HG03469 (cell line): ENCODE data around the gene CCDC144A.
"Not testable (repeated sequence)": the region's sequence is repeated elsewhere in the genome, so short reads cannot be mapped to it uniquely, and the experiment has no call there.

Source experiments
- ATAC-seq: cut with Tn5 transposase; IDR thresholded peaks from one replicate; pipeline ENCODE4 v1.9.1; 2021; ENCODE audit warnings: mild to moderate bottlenecking, moderate library complexity, moderate number of reproducible peaks; ENCODE audit not compliant: unreplicated experiment

Gene CCDC144A, protein sequence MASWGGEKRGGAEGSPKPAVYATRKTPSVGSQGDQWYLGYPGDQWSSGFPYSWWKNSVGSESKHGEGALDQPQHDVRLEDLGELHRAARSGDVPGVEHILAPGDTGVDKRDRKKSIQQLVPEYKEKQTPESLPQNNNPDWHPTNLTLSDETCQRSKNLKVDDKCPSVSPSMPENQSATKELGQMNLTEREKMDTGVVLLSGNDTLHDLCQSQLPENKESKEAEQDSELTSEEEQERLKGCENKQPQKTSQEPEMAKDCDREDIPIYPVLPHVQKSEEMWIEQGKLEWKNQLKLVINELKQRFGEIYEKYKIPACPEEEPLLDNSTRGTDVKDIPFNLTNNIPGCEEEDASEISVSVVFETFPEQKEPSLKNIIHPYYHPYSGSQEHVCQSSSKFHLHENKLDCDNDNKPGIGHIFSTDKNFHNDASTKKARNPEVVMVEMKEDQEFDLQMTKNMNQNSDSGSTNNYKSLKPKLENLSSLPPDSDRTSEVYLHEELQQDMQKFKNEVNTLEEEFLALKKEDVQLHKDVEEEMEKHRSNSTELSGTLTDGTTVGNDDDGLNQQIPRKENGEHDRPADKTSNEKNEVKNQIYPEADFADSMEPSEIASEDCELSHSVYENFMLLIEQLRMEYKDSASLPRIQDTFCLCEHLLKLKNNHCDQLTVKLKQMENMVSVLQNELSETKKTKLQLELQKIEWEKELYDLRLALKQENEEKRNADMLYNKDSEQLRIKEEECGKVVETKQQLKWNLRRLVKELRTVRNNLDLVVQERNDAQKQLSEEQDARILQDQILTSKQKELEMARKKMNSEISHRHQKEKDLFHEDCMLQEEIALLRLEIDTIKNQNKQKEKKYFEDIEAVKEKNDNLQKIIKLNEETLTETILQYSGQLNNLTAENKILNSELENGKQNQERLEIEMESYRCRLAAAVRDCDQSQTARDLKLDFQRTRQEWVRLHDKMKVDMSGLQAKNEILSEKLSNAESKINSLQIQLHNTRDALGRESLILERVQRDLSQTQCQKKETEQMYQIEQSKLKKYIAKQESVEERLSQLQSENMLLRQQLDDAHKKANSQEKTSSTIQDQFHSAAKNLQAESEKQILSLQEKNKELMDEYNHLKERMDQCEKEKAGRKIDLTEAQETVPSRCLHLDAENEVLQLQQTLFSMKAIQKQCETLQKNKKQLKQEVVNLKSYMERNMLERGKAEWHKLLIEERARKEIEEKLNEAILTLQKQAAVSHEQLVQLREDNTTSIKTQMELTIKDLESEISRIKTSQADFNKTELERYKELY (N-terminal part only)

DNA sequence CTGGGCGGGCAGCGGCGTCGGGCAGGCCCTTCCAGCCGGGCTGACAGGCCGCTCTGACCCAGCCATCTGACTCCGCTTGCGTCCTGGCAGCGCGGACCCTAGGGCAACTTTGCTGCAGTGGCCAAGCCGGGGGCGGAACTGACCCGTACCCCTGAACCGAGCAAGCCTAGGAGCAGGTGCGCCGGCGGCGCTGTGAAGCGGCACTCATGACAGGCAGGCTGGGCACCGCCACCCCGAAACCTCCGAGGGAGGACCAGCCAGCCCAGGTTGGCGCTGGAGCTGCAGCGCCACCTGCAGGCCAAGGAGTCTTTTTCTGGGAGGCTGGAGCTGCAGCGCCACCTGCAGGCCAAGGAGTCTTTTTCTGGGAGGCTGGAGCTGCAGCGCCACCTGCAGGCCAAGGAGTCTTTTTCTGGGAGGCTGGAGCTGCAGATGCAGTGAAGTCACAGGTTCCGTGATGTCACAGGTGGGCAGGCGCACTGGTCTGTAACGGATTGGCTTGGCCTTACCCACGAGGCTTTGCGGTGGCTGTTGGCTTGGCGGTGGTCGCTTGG, at the start of gene CCDC144A:
Gene CCDC144A, plus strand, starts transcription at position 511 of the 551 bp plus-strand sequence. CDS start 160 bp downstream, outside the sequence.
- ATAC-seq = not testable (repeated sequence)

DNA sequence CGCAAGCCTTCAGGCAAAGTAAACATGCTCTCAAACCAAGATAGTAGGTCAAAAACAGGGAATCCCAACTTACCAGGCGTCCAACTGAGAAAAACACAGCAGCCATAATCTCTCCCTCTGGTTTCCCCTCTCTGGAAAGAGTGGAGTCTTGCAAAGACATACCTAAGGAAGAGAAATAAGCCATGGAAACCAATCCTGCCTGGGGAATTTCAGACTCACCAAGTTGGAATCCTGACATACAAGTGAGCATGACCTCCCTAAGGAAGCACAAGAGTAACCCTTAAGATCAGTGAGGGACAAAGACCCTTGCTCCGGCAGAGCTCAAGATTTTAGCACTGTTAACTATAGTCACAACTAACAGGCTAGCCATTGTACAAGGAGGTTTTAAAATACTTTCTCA, 40.5 kb upstream of the CCDC144A start:
- ATAC-seq = no peak

DNA sequence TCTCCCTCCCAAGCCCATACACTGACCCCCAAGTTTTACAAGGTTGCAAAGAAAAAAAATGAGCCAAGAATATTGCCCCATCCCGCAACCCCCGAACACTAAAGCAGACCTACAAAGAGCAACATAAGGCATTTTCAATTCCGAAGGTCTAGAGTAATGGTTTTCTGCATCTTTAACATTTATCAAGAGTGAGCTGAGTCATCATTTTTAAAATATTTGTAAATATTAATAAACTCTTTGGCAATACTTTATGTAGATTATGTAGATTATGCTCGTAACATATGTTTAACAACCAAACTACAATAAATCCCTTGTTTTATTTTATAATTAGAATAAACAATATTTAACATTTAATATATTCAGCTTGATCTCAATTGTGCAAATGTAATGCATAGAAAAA, 37.8 kb upstream of the CCDC144A start:
- ATAC-seq = no peak

DNA sequence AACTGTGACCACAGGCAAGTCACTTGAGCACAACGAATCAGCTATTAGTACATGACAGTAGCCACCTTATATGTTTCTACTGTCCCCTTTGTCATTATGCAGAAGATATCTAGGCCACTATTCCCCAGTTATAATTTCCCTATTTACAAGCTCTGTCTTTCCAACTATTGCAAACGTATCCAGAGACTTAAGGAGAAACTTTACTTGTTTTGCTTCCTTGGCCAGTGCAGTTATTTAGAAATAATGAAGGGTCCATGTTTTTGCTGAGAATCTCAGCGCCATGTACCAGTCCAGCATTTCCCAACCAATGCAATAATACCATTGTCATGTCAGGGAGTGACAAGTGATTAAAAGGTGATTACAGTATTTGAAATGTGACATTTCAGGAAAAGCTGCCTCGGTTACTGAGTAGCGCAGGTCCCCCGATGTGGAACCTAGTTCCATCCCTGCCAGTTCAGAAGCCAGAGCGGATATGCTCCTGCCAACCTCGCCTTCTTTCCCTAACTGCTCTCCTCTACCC, 37.1 kb upstream of the CCDC144A start:
- ATAC-seq = no peak

DNA sequence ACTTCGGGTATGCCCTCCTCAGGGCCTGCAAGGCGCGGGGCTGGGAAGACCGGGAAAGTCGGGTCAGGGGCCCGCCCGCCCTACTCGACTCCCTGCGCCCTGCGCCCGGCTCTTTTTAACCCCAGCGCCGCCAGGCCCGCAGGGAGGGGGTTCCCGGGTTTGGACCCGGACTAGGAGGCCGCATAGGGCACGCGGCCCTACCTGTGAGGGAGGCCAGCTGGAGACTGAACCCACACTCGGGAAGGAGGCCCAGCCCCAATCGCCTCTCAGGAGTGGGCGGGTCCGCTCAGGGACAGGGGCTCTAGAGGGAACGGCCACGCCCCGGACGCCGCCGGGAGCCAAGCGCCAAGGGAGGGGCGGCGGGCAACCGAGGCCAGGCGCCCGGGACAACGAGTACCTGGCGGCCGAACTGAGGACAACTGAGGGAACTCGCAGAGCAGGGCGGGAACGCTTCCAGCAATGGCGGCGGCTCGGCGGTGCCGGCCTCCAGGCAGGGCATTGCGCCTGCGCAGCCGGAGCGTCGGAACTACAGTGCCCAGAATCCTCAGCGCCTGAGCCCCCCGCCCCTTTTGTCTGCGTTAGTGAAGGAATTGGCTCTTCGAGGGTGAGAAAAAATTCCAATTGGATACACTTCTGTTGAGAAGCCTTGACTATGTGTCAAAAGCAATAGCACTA, 36.5 kb upstream of the CCDC144A start, which contains the start of gene ZNF624:
Gene ZNF624, minus strand, starts transcription at position 484 of the 675 bp plus-strand sequence.
- peak; percentile 81 for ATAC-seq

DNA sequence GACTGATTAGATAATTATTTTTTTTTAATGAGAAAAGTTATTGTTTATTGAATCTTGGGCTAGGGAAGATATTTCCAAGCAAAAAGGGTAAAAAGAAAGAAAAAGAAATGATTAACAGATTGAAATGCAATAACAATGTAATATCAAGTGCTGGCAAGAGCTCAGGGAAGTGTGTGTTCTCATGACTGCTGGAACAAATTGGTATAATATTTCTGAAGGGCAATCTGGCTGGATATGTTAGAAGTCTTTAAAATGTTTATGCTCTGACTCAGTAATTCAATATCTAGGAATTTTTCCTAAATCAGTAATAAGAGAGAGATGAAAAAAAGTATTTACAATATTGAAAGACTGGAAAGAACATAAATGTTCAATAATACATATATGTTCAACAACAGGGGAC, 28.8 kb upstream of the CCDC144A start:
- no peak for ATAC-seq

DNA sequence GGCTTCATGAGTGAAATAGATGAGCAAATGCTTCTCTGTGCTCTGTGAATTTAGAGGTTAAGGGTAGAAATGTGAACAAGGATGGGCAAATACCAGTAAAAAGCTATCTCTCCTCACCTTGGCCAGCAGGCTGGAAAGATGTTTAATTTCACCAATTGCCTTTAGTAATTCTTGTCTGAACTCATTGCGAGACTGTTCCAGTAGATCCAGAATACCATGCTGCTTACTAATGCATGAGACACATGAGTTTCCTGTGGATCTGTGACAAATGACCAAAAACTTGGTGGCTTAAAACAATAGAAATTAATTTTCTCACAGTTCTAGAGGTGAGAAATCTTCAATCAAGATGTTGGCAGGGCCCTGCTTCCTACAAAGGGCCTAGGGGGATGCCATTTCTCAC, 27.1 kb upstream of the CCDC144A start:
- ATAC-seq = no peak

DNA sequence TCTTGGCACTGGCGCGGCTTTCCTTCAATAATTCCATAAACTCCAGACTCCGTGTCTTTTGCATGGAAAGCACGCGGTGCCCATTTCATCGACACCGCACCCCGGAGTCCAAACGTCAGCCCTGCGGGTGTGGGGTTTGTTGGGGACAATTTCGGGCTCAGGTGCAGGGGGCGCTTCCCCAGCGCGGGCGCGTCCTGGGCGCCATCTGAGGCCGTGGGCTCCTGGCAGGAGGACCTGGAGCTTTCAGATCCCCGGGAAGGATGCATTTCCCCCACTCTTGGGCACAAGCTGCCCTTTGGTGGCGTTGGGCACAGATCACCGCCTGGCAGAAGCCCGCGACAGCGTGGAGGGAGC, 23.5 kb upstream of the CCDC144A start:
- ATAC-seq = not testable (repeated sequence)

DNA sequence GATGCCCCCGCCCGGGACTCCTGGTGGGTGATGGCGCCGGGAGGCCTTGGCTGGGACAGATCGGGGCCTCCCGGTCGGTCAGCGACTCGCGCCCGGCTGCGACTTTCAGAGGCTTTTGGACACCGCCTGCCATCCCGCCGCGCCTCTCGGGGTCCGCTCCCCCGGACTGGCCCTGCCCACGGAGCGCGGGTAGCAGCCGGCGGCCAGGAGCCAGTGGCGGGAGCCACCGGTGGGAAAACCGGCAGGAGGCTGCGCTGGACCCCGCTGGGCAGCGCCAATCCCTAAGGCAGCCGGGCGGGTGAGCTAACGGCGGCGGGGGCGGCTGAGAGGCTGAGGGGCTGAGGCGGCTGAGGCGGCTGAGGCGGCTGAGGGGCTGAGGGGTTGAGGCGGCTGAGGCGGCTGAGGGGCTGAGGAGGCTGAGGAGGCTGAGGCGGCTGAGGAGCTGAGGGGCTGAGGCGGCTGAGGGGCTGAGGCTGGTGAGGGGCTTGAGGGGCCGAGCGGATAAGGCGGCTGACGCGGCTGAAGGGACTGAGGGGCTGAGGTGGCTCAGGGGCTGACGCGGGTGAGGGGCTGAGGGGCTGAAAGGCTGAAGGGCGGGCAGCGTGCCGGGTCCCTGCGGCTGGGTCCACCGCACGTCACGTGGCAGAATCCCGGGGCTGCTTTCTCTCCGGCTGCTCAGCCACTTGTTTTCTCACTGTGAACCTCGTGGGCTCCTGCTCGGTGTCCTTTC, 23.0 kb upstream of the CCDC144A start:
- ATAC-seq = not testable (repeated sequence)

DNA sequence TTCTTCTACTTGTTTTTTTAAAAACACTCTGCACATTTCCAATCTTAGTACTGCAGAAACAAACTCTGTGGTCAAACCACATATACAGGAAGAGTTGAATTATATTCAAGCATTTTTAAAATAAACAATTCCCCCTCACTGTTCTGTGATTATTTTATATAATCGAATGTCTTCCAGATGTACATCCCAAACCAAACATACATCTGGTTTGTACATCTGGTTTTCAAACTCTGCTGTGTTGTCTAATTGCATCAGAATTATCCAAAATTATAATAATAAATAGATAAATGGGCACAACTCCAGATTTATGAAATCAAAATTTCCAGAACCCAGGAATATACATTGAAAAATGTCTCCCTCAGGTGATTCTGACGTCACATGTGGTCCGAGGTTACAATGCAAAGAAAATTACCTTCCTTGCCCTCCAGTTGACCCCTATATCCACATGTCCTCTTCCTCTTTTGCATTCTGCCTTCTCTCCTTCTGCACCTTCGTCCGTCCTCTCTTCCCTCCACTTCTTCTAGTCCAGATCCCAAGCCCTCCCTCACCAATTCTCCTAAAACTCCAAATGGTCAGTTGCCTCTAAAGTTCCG, 13.3 kb upstream of the CCDC144A start:
- ATAC-seq = no peak

DNA sequence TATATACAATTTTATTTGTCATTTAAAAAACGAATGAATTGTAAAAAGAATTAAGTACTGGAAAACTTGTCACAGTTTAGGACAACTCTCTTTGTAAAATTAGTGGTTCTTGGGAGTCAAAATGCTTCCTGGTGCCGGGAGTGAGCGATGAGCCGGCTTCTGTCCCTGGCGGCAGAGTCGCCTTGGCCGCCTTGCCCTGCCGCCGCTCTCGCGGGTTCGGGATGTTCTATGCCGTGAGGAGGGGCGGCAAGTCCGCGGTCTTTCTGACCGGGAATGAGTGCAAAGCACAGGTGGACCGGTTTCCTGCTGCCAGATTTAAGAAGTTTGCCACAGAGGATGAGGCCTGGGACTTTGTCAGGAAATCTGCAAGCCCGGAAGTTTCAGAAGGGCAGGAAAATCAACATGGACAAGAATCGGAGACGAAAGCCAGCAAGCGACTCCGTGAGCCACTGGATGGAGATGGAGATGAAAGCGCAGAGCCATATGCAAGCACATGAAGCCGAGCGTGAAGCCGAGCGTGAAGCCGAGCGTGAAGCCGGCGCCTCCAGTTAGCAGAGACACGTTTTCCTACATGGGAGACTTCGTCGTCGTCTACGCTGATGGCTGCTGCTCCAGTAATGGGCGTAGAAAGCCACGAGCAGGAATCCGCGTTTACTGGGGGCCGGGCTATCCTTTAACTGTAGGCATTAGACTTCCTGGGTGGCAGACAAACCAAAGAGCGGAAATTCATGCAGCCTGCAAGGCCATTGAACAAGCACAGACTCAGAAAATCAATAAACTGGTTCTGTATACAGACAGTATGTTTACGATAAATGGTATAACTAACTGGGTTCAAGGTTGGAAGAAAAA, 6.5 kb upstream of the CCDC144A start:
- not testable (repeated sequence) for ATAC-seq

DNA sequence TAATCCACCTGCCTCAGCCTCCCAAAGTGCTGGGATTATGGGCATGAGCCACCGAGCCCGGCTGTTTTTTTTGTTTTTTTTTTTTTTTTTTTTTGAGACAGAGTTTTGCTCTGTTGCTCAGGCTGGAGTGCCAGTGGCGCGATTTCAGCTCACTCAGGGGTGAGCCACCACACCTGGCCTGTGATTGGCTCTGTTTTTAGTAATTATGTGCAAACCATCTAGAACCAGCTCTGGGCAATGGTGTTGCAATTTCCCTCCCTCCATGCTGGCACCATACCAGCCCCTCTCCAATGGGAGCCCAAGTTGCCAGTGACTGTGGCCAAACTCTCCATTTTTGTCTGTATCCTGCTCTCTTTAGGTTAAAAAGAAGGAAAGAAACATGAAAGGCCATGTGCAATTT, 4.0 kb upstream of the CCDC144A start:
- ATAC-seq = not testable (repeated sequence)

DNA sequence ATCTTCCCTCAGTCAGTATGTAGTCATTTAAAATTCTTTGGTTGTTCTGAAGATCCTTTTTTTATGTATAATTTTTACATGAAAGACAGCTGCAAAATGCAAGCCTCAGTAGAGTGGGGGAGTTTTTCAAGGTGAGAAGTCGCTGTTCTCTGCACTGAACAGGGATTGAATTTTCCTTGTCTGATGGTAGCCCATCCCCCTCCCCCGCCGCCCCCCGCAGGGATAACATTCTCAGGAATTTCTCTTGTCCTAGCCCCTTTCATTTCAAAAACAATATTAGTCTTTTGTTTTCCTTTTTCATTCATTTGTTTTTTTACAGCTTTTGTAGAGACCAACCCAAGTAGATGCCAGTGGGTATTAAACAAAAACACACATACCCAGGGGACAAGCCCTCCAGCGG, 2.9 kb upstream of the CCDC144A start:
- not testable (repeated sequence) for ATAC-seq

DNA sequence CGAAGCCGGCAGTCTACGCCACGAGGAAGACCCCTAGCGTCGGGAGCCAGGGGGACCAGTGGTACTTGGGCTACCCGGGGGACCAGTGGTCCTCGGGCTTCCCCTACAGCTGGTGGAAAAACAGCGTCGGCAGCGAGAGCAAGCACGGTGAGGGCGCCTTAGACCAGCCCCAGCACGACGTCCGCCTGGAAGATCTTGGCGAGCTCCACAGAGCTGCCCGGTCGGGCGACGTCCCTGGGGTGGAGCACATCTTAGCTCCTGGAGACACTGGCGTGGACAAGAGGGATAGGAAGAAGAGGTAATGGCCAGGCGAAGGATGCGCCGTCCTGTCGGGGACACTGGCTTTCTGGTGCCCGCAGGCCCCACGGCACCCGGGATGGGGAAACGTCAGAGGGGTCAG, 406 bp downstream of the CCDC144A start:
- ATAC-seq = not testable (repeated sequence)

DNA sequence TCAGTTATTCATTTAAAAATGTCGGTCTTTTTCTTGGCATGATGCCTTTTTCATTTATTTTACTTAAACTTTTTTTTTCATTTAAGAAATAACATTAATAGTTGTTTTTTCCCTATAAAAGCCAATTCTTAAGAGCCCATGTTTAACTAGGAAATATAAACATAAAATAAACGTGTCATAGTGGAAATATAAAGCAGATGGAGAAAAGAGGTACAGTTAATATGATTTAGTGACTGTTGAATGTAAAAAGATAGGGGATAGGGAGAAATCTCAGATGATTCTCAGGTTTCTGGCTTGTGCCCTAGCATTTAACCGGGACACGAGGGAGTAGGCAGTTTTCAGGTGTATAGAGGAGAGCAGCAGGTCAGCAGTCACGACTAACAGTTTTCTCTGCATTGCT, 7.6 kb downstream of the CCDC144A start:
- not testable (repeated sequence) for ATAC-seq

DNA sequence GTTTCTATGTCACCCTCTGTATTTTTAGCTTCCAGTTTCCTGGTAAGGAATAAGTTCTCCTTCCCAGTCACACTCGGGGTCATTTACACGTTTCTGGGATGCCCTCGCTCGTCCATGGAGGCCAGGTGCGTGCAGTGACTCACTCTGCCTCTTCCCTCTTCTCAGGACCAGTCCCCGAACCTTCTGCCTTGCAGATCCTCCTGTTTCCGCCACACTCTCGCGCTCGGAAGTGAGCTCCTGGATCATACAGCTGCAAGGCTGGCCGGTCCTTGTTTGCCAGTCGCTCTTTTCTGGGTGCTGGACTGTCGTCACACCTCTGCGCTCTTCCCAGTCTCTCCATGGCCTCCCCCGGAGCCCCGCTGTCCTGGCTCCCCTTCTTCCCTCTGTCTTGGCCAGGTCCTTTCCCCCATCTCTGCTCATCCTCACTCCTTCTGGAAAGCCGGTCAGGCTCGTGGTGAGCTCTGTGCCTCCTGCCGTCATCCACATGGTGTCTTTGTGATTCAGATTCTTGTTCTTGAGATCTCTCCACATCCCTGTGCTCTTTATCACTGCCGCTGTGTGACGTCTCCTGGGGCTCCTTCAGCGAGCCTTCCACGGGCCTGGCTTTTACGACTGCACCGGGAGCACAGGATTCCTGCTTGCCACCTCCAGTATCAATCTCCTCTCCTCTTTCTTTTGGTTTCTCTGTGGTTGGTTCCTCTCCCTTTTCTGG, 55.6 kb downstream of the CCDC144A start:
- ATAC-seq = not testable (repeated sequence)

DNA sequence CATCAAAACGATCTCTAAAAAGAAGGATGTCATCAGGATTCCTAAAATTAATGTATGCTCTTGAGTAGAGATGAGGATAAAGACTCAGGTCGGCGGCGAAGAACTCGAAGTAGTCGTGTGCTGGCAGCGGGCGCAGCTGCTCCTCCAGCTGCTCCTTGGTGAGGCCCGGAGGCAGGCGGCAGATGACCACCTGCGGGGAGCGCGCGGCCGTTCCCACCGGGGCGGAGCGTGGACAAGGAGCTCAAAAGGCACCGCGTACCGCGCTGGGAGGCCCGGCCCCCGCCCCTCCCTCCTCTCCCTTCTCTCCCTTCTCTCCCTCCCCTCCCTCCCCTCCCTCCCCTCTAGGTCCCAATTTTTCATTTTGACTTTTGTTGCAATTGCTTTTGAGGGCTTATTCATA, 56.5 kb downstream of the CCDC144A start:
- ATAC-seq = not testable (repeated sequence)
